ENCODE data around the gene CHRM2.

Gene CHRM2

DNA sequence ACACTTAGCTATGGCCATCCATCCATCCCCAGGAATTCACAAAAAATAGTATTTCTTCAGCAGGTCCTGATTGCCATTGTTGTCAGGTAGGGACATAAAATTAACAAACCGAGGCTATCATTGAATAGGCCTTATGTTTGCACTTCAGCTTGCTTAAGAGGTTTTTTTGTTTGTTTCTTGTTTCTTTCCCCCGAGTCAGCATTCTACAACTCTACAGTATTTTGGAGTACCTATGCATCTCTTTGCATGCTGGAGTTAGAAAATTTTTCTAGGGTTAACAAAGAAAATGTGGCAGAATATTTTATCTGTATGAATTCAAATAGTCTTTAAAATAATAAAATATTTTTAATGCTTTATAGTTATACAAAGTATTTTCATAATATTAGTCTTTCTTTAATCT lies 26.3 kb downstream of the CHRM2 start:
- DNase-seq (ENCODE audit: low read depth in 1 of 2, low spot score in 1 of 2) = no peak

DNA sequence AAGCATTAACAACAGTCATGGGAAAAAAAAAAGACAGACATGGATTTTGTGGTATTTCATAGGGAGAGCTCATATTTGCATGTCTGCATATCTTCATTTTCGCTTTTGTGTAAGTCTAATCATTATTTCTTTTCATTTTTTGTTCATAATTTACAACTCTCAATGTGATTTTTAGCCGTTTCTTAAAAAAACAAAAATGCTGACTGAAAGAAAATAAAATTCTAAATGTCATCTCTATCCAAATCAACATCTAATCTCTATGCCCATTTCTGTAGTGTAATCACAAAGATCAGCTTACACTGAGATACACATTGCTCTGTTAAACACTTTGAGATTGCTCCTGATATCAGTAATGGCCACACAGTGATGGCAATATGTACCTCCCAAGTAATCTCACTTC lies 29.2 kb downstream of the CHRM2 start:
- DNase-seq (ENCODE audit: low read depth in 1 of 2, low spot score in 1 of 2) = no peak

DNA sequence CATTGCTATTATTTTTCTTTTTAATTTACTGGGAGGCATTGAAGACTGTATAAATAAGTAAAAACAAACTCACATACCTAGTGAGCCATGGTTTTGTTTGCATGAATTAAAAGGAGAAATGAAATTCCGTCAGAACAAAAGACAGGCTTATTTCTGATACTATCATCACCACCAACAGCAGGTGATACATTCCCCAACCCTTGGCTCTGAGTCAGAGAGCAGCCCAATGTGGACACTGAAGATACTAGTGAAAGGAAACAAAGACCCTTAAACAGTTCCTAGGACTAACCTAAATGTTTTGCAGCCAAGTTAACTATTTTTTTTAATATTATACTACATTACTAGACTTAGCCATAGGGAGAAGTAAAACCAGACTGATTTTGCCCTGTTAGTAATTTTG lies 31.6 kb downstream of the CHRM2 start:
- no peak for DNase-seq (ENCODE audit: low read depth in 1 of 2, low spot score in 1 of 2)

DNA sequence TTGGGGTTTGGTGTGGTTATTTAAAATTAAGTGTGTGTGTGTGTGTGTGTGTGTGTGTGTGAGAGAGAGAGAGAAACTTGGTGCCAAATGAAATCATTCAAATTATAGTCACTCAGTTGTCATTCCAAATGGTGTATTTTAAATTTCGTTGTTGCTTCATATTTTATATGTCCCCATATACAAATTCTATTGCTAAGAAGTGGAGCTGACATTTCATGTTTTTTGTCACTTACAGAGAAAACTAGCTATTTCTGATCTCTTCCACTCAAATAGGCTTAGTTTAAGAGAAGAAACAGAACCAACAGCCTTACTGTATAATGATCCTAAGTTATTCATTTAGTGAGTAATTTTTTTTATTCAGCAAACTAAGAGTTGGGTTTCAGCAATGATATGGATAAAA lies 42.3 kb downstream of the CHRM2 start:
- no peak for DNase-seq (ENCODE audit: low read depth in 1 of 2, low spot score in 1 of 2)

DNA sequence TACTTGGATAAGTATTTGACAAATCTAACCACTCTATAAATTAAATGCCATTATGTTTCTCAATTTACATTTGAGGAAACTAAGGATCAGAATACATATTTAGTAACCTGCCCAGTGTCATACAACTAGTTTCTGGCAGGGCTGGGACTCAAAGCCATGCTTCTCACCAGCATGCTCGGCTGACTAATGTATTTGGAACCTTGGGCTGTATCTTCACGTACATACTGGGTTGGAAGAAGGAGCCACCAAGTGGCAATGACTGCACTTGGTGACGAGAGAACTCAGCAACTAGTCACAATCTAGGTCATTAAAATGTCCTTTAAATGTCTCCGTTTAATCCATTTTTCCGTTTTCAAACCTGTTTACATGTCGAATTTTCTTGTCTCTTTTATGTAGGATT lies 42.9 kb downstream of the CHRM2 start:
- no peak for DNase-seq (ENCODE audit: low read depth in 1 of 2, low spot score in 1 of 2)

DNA sequence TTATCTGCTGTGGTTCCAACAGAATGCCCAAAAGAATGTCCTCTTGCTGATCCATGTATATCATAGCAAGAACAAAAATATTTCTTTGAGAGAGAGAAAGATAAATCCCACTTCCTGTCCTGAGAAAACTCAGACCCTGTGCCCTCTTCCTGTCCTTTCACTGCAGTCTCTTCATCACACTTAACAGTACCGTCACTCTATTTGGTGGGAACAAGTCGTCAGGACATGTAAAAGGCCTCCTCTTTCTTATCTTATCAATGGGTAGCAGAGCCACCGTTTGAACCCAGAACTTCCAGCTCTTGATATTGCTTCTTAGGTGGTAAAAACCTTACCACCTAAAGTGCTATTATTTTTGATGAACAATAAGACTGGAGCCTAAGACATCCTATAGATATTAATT lies 43.9 kb downstream of the CHRM2 start:
- DNase-seq (ENCODE audit: low read depth in 1 of 2, low spot score in 1 of 2) = no peak

DNA sequence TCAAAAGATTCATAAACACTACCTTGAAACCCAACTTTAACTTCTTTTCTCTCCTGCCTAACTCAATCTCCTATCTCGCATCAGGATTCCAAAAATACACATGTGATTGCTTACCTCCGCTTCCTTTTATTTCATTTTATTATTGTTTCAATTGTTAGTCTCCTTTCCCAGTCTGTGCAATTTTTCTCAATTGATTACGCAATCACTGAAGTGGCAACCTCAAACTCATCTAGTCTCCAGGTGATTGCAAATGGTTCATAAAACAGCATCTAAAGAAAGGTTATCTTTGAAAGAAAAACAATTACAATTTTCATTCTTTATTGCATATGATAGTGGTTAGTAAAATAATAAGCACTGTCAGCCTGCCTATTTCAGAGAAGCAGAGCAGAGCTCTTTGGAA lies 45.6 kb downstream of the CHRM2 start:
- no peak for DNase-seq (ENCODE audit: low read depth in 1 of 2, low spot score in 1 of 2)

DNA sequence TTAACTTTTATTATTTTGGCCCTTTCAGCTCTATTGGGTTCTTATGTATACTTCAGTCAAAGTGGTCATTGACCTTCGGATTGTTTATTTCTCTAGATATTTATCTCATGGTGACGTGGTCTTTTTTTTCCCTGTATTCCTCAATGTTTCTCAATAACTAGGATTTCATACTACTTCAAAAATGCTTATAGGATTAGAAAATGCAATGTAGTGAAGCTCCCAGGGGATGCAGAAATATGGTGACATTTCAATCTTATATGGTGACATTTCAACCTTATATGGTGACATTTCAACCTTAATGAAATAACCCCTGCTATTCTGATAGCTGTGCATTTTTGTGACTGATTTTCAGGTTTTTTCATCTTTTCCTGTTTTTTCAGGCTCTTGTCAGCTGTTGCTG lies 51.4 kb downstream of the CHRM2 start:
- no peak for DNase-seq (ENCODE audit: low read depth in 1 of 2, low spot score in 1 of 2)

DNA sequence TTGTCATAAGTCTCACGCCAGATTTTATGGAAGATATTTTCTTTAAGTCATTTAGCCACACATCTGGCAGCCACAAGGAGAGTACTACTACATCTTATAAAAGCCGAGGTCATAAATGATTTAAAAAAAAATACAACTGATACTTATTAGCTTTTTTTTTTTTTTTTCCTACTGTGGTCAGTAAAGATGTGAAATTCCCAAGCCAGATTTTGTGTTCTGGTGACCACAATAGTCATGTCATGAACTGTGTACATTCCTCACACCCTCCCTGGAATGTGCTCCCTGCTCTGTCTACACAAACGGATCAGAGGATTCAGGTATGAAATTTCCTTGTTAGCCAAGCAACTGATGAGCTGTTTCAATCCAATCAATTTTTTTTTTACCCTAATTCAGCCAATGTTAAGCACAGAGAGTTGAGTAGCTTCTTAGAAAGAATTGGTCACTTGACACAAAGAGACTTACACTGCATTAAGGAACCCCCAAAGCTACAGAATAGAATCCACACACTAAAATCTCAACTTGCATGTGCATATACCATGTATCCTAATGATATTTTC lies 54.7 kb downstream of the CHRM2 start:
- DNase-seq (ENCODE audit: low read depth in 1 of 2, low spot score in 1 of 2) = no peak

DNA sequence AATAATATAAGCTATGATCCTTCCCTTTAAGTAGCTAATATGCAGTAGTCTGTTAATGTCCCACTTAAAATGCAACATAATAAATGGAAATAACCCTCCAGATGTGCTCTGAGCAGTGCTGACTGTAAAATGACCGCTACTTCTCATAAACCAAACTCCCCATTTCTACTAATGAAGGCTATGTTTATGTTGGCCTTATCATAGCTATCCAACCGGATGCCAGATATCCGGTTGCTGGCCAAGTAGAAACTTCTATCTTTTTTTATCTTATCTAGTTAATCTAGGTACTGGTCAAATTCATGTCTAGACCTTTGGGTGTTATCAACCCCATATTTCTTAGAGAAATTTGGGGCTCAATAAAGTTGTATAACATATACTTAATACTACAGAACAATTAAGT lies 56.6 kb downstream of the CHRM2 start:
- DNase-seq (ENCODE audit: low read depth in 1 of 2, low spot score in 1 of 2) = no peak

DNA sequence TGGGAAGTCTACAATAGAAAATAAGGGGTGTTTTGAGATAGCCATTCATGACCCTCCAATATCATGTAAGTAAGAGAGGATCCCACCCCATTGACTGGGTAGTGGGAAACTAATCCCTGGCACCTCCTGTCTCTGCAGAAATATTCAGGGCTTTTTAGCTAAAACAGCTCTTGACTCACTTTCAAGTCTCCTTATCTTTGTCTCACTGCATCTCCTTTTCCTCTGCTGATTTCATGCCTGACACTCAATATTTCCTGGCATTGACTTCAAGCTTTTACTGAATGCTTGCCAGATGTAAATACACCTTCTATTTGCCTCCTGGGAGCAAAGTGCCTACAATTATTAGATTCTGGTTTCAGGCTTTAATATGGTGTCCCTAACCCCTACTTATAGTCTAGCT lies 57.1 kb downstream of the CHRM2 start:
- DNase-seq (ENCODE audit: low read depth in 1 of 2, low spot score in 1 of 2) = no peak

DNA sequence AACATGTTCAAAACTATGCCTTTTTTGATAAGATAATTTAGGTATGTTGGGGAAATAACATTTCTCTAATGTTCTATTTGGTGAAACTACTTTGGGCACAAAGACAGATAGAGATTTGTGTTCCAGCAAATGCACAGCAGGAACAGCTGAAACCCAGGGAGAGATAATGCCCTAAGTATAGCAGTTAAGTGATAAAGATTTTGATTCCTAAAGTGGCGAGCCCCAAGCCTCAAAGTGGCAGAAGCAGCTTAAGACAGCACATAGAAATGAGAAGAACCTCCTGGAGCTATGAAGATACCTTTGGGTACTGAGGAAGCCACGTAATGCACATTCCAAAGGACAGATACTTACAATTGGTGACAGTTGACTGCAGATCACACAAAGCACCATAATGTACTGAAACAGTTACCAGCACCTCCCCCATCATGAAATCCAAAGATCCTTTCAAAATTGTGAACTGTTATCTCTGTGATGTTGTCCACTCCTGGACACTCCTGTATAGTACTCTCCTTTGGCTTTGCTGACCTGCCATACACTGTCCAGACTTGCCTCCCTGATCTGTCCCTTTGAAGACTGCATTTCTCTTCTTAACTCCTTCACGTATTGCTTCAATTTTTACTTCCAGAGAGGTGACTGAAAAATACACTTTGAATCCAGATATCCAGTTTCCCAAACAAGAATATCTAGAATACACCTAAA lies 62.9 kb downstream of the CHRM2 start:
- DNase-seq (ENCODE audit: low read depth in 1 of 2, low spot score in 1 of 2) = no peak

DNA sequence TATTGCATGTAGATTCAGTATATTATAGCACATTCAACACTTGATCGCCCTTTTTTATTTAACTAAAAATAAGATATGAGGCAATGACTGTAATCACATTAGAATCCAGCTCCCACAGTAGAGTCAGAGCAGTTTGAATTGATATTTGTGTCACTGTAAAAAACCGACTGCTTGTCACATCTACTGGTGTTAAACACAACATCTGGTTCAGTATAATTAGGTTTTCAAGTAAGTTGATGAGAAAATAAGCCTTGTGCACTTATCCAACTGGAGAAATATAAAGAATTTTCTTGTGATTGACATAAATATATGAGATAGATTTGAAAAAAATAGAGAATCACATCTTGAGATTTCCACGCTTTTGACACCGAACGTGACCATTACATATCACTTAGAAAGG lies 69.0 kb downstream of the CHRM2 start:
- DNase-seq (ENCODE audit: low read depth in 1 of 2, low spot score in 1 of 2) = no peak

DNA sequence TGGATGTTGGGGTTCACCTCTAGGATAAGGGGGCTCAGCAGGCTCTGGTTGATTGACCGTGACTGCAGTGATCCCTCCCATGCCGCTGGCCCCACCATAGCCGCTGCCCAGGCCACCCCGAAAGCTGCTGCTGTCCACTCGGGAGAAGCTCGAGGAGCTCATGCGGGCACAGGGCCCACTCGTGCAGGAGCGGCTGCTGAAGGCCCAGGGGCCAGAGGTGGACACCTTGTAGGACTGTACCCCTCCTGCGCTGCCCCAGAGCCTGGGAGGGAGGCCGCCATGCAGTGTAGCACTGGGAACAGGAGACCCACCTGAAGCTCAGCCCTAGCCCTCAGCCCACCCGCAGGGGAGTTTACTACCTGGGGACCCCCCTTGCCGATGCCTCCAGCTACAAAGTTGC lies 70.0 kb downstream of the CHRM2 start:
- no peak for DNase-seq (ENCODE audit: low read depth in 1 of 2, low spot score in 1 of 2)

DNA sequence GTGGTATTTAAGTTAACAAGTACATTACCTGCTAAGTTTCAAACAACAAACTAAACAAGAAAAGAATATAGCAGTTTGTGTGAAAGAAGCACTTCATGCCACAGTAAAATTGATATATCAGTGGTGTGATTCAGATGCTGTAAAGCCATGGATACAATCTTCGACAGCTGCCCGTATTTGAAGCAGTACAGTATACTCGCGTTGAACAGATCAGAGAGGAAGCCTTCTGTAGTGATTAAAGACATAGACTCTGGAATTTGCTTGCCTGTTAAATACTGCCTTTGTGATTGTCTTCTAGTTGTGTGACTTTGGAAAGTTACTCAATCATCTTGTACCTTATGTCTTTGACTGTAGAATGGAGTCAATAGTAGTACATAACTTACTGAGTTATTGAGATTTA lies 71.7 kb downstream of the CHRM2 start:
- DNase-seq (ENCODE audit: low read depth in 1 of 2, low spot score in 1 of 2) = no peak

DNA sequence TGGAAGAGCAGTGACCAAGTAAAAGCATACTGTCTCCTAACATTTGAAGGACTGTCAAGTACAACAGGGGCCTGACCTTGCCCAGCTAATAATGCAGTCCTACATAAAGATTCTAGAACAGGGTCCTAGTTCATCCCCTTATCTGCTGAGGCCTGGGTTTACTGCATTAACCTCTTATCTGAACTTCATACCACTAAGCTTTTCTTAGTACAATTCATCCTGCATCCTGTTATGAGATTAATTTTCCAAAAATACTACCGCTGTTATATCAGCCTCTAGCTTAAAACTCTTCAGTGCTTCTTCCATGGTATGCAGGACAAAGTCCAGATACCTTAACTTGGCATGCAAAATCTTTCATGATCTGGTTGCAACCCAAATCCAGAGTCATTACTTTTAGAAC lies 72.5 kb downstream of the CHRM2 start:
- DNase-seq (ENCODE audit: low read depth in 1 of 2, low spot score in 1 of 2) = no peak

DNA sequence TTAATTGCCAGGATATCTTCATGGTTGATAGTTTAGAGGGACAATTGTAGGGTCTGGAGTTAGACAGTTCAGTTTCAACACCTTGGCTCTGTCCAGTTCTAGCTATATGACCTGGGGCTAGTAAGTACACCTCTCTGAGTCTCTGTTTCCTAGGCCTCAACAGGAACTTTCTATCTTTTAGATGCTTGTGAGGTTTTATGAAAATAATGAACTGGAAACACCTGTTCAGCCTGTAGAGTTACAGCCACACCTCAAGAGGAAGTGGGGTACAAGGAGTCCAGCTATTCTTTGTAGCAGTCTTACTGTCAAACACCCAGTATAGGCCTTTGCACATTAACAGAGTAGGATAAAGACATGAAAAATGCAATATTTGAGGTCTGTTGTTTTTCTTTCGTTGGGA lies 73.4 kb downstream of the CHRM2 start:
- no peak for DNase-seq (ENCODE audit: low read depth in 1 of 2, low spot score in 1 of 2)

DNA sequence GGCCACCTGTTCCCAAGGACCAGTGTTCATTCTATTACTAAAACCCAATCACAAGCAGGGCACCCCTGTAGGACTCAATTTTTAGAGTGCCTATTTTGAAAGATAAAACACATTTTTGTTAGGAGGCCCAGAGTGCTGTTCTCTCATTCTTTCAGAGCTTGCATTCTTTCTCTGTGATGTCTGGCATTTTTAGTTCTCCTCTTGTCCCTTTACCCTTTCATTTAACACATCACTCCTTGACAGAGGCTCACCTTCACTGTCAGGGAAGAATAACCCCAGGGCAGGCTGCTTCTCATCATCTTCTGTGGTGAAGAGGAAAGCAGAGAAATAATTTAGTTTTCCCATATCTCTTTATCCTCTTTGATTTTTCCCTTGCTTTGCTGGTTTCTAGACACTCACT lies 73.9 kb downstream of the CHRM2 start:
- no peak for DNase-seq (ENCODE audit: low read depth in 1 of 2, low spot score in 1 of 2)

DNA sequence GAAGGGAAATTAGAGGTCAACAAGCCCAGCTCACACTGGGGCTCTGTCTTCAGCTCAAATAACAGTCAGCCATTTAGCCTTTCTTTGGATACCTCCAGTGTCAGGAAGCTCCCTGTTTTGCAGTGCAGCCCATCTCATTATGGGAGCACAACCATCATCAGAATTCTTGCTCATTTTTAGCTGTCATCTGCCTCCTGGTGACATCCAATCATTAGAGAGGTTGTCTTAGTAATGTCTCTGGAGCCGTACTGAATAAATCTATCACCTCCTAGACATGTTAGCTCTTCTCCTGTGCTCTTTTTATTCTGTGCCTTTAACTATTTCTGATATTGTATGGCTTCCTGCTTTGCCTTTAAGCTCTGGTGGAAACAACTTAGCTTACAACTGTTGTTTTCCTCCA lies 74.5 kb downstream of the CHRM2 start:
- DNase-seq (ENCODE audit: low read depth in 1 of 2, low spot score in 1 of 2) = no peak

DNA sequence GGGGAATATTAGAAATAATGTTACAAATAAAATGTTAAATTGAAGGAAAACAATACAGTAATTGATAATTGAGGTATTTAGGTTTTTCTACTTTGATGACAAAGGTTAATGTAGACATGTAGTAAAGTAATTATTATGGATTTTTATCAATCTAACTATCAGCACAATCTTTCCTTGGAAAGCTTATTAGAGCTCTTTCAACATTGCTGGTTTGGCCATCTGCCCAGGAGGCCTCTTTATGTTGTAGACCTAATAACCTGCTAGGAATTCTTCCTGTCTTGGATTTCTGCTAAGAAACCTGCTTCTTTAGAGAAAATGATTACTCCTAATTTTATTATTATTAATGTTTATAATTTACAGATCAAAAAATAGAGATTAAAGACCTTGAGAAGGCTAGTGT lies 78.9 kb downstream of the CHRM2 start:
- DNase-seq (ENCODE audit: low read depth in 1 of 2, low spot score in 1 of 2) = no peak

DNA sequence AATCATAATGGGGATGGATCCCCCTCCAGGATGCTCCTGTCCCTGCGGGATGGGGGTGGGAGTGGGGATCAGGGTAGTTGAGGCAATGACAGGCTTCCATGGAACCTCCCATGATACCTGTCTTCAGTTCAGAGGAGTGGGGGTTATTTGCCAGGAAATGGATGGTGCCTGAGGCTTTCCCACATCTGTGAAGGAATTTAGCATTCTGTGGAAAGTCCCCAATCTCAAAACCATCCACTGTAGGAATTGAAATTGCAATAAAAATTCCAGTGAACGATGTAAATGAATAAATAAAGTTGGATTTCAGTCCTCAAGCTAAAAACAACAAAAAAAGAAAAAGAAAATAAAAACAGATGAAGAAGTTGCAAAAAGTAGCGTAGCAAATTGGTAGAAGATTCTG lies 81.9 kb downstream of the CHRM2 start:
- DNase-seq (ENCODE audit: low read depth in 1 of 2, low spot score in 1 of 2) = no peak

DNA sequence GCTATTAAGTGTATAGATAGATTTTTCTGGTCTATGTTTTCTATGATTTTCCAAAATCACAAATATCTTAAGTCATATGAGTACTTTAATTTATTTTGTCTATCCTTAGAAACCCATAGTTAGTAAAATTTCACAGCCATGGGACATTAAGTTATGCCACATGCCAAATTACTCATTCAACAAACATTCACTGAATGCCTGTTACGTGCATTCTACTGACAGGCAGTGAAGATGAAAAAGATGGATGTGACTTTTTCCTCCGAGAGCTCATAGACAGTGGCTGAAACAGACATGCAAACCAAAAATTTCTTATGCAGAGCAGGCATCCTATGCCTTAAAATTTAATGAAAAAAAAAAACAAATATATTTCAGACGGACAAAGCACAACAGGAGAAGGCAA lies 84.9 kb downstream of the CHRM2 start:
- DNase-seq (ENCODE audit: low read depth in 1 of 2, low spot score in 1 of 2) = no peak

DNA sequence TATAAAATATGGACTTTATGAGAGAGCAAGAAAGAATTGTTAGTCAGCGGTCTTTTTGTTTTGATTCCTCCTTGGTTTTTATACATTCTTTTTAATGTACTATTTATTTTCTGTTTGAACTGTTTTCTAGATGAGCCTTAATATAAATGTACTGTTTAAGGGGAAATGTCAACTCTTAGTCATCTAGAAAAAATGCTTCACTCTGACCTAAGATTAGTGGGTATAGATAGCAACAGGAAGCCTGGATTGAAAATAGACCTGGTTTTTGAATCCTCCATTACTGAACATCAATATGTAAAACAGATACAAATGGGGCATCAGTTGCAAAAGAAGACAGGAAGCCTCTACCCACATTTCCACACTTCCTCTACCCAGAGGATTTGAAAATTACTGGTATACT lies 87.8 kb downstream of the CHRM2 start:
- DNase-seq (ENCODE audit: low read depth in 1 of 2, low spot score in 1 of 2) = no peak

DNA sequence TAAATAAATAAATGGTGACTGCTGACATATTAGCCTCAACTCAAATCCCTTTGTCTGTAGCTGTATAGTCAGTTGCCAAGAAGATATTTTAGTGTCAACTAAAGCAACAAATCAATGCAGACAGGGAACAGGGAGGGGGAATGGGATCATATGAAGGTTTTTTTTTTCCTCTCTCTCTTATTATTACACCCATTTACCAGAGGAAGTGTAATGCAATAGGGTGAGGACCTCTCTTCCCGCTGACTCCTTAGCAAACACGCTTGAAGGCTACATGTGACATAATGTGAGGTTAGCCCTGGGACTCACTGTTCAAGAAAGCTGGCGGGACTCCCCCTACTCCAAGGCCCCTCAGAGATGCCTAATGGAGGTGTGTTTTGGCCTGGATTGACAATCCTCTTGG lies 88.2 kb downstream of the CHRM2 start:
- DNase-seq (ENCODE audit: low read depth in 1 of 2, low spot score in 1 of 2) = no peak
